ENCODE measurements around the gene KRTAP9-1. TPM values are rescaled to one million over a fixed set of nuclear protein-coding genes. Genes with fewer than 3 reads are reported as not detected.

Gene KRTAP9-1
- total and polyA plus RNA-seq, 2 donors (not counting 3 experiments of a cell fraction or from before 2014, with no cell fraction given), result not detected

- FAIRE-seq, result no peak
- CTCF ChIA-PET, result no interaction called here
Observed at GRCh38 chr17:41199421-41200078, 9.9 kb downstream of the KRTAP9-1 start.

GRCh38 chr17:41211845-41212466 is 22.3 kb downstream of the KRTAP9-1 start:
- no peak overlapping the region for H3K4me2 ChIP-seq (ENCODE audit: insufficient read depth, low read length)
- no peaks in the 10 kb centered on the region for H4K20me1 ChIP-seq (replicated peaks; ENCODE audit: control insufficient read depth, extremely low read depth, insufficient read depth, low read length)
- H3K79me2 ChIP-seq (ENCODE audit: control insufficient read depth, insufficient read depth, low read length), result no peaks in the 10 kb centered on the region
- CTCF ChIA-PET, result no interaction called here
- H3K27me3 ChIP-seq (ENCODE audit: control insufficient read depth in 2 of 2, insufficient read depth in 2 of 2, low read length in 2 of 2), result no peaks in the 10 kb centered on the region
- FAIRE-seq (no peak), DNase-seq (ENCODE audit: low read depth, low spot score) (no peak)
- H3K4me3 ChIP-seq (replicated peaks in 1 of 3; ENCODE audit: insufficient read depth in 1 of 3, low read depth in 1 of 3, low read length in 3 of 3), result no peak overlapping the region
- H2AFZ ChIP-seq (ENCODE audit: low read depth, low read length), result no peak overlapping the region
- POLR2A ChIA-PET, result no interaction called here
- dilution Hi-C loops (cut with MboI; ENCODE audit: extremely low pct_ligation_motif_present, low sequenced_read_pairs) (no loop called here), intact Hi-C loops (cut with micrococcal nuclease) (no loop called here)
- TF ChIP-seq MAX (IDR thresholded peaks at IDR 0.05; ENCODE audit: insufficient read depth, insufficient read length) (no peak), POLR2A (IDR thresholded peaks at IDR 0.05; ENCODE audit: low read depth, low read length) (no peak), EZH2 (IDR thresholded peaks at IDR 0.05; ENCODE audit: borderline replicate concordance, low read depth, low read length, severe bottlenecking) (no peak), JUN (IDR thresholded peaks at IDR 0.05; ENCODE audit: borderline replicate concordance, insufficient read depth, insufficient read length, low read depth) (no peak), MYC (IDR thresholded peaks at IDR 0.05; ENCODE audit: low read depth, low read length) (no peak), CTCF (IDR thresholded peaks at IDR 0.05; ENCODE audit: extremely low read depth in 1 of 2, insufficient read depth in 1 of 2, low read depth in 1 of 2, low read length in 2 of 2) (no peak), GATA2 (IDR thresholded peaks at IDR 0.05; ENCODE audit: insufficient read depth, insufficient read length, low read depth, low read length) (no peak), POLR2AphosphoS5 (IDR thresholded peaks at IDR 0.05; ENCODE audit: insufficient read depth, low read depth, low read length) (no peak), FOS (IDR thresholded peaks at IDR 0.05; ENCODE audit: borderline replicate concordance, insufficient read depth, low read length) (no peak)
- no peaks in the 10 kb centered on the region for H3K9me3 ChIP-seq (replicated peaks; ENCODE audit: control insufficient read depth, insufficient read depth, low read length)
- H3K36me3 ChIP-seq (ENCODE audit: control insufficient read depth in 2 of 2, extremely low read depth in 1 of 2, insufficient read depth in 2 of 2, low read length in 2 of 2), result no peaks in the 10 kb centered on the region
- H3K9me1 ChIP-seq (replicated peaks; ENCODE audit: control insufficient read depth, extremely low read depth, insufficient read depth, low read length), result no peaks in the 10 kb centered on the region
- no peak overlapping the region for H3K9ac ChIP-seq (replicated peaks; ENCODE audit: extremely low read depth, insufficient read depth, low read length)
- no TSS peak for BruUV-seq (replicated peaks)
- no peak overlapping the region for H3K27ac ChIP-seq (ENCODE audit: insufficient read depth, low read depth, low read length)
- no peaks in the 10 kb centered on the region for H3K4me1 ChIP-seq (ENCODE audit: control insufficient read depth, extremely low read depth, insufficient read depth, low read length)

More at GRCh38 chr17:41199421-41200078, 9.9 kb downstream of the KRTAP9-1 start:
- H3K4me1 ChIP-seq (ENCODE audit: control insufficient read depth, extremely low read depth, insufficient read depth, low read length), result no peaks in the 10 kb centered on the region
- H4K20me1 ChIP-seq (replicated peaks; ENCODE audit: control insufficient read depth, extremely low read depth, insufficient read depth, low read length), result no peaks in the 10 kb centered on the region
- H3K27me3 ChIP-seq (ENCODE audit: control insufficient read depth in 2 of 2, insufficient read depth in 2 of 2, low read length in 2 of 2), result no peaks in the 10 kb centered on the region
- H3K9me1 ChIP-seq (replicated peaks; ENCODE audit: control insufficient read depth, extremely low read depth, insufficient read depth, low read length), result no peaks in the 10 kb centered on the region
- DNase-seq (ENCODE audit: low read depth, low spot score), result no peak
- H3K36me3 ChIP-seq (ENCODE audit: control insufficient read depth in 2 of 2, extremely low read depth in 1 of 2, insufficient read depth in 2 of 2, low read length in 2 of 2), result no peaks in the 10 kb centered on the region
- no peak for TF ChIP-seq MYC (IDR thresholded peaks at IDR 0.05; ENCODE audit: low read depth, low read length)
- TF ChIP-seq FOS (IDR thresholded peaks at IDR 0.05; ENCODE audit: borderline replicate concordance, insufficient read depth, low read length), result no peak
- no peak for TF ChIP-seq MAX (IDR thresholded peaks at IDR 0.05; ENCODE audit: insufficient read depth, insufficient read length)
- no peak for TF ChIP-seq JUN (IDR thresholded peaks at IDR 0.05; ENCODE audit: borderline replicate concordance, insufficient read depth, insufficient read length, low read depth)
- H3K27ac ChIP-seq (ENCODE audit: insufficient read depth, low read depth, low read length), result no peak overlapping the region
- H2AFZ ChIP-seq (ENCODE audit: low read depth, low read length), result no peak overlapping the region
- intact Hi-C loops (cut with micrococcal nuclease), result no loop called here
- H3K9ac ChIP-seq (replicated peaks; ENCODE audit: extremely low read depth, insufficient read depth, low read length), result no peak overlapping the region
- no peak overlapping the region for H3K4me3 ChIP-seq (replicated peaks in 1 of 3; ENCODE audit: insufficient read depth in 1 of 3, low read depth in 1 of 3, low read length in 3 of 3)
- no TSS peak for BruUV-seq (replicated peaks)
- no peaks in the 10 kb centered on the region for H3K79me2 ChIP-seq (ENCODE audit: control insufficient read depth, insufficient read depth, low read length)
- POLR2A ChIA-PET, result no interaction called here
- dilution Hi-C loops (cut with MboI; ENCODE audit: extremely low pct_ligation_motif_present, low sequenced_read_pairs), result no loop called here
- no peaks in the 10 kb centered on the region for H3K9me3 ChIP-seq (replicated peaks; ENCODE audit: control insufficient read depth, insufficient read depth, low read length)
- H3K4me2 ChIP-seq (ENCODE audit: insufficient read depth, low read length), result no peak overlapping the region

Data from endothelial cell of umbilical vein (primary cell).